ENCODE data around the gene EPS15. TPM values are rescaled to one million over a fixed set of nuclear protein-coding genes. Genes with fewer than 3 reads are reported as not detected.
"Not testable (repeated sequence)": the region's sequence is repeated elsewhere in the genome, so short reads cannot be mapped to it uniquely, and the experiment has no call there.

EPS15 gene
- total RNA-seq, 1 donor from 2014 or later: 40.5 TPM

DNA sequence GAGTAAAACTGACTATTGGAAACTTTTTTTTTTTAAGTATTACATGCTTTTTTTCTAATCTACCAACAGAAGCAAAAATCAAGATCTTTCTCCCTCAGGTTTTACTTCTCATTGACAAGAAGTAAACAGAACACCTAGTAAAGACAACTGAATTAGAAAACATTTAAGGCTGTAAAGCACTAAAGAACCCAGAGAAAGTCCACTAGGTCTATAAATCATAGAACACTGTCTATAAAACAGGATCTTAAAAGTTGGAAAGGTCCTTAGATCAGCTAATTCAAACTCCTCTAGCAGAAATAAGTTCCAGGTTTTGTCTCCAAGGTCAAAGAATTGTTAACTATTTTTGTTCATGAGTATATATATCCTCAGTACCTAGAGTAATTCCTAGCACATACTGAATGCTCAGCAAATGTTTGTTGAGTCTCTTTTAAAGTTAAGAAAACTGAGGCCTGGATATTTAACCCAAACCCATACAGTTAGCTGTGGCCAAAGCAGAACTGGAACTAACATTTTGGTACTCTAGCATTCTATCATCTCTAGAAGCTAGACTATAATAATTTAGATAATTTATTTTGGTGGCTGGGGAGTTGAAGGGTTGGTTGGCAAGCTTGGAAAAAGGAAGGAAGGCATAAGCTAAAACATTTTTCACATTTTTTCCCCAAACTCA, 3.0 kb downstream of the EPS15 start:
- DNase-seq (ENCODE audit: low read depth, low spot score): no peak

DNA sequence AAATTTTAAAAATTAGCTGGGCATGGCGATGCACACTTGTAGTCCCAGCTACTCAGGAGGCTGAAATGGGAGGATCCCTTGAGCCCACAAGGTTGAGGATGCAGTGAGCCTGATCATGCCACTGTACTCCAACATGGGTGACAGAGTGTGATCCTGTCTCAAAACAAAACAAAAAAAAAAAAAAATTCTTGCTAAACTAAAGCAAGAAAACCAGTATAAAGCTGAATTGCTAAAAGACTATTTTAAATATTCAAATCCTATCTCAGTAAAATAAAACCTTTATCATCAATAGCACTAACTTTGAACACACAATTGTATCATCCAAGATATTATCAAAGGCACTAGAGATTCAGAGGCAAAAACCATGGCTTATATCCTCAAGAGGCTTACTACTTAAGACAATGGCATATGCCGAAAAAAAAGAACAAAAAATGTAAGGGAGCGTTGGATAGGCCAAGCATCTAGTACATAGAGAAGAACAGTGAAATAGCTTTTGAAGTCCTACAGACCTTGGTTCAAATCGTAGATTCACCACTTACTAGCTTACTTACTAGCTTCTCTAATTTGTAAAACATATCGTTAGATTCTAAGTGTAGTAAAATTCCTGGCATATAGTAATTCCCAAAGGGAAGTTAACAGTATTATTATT, 3.6 kb downstream of the EPS15 start:
- DNase-seq (ENCODE audit: low read depth, low spot score): no peak

DNA sequence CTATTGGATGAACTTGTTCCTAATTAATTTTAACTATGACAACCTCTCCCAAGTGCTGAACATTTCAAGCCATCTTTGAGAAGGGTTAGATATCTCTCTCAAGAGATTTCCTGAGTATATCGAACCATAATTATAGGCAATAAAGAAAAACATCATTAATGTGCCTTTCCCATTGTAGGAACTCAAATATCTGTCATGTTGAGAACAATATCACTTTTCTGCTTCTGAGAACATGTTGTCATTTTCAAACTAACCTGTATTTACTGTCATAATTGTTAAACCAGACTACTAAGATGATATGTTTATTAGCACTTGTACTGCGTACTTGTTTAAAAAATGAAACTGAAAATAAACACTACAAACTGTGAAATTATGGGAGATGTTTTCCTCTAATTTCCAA, 4.3 kb downstream of the EPS15 start:
- no peak for DNase-seq (ENCODE audit: low read depth, low spot score)

DNA sequence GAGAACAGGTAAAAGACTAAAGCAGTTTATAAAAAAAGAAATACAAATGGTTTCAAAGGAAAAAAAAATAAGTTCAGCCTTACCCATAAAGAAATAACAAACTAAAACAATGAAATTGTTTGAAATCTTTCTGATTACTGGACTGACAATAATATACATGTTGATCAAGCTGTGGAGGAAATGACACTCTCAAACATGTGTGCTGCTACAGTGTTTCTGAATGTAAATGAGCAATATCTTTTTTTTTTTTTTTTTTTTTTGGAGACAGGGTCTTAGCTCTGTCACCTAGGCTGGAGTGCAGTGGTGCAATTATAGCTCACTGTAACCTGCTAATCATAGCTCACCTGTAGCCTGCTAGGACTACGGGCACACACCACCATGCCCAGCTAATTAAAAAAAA, 6.5 kb downstream of the EPS15 start:
- no peak for DNase-seq (ENCODE audit: low read depth, low spot score)

DNA sequence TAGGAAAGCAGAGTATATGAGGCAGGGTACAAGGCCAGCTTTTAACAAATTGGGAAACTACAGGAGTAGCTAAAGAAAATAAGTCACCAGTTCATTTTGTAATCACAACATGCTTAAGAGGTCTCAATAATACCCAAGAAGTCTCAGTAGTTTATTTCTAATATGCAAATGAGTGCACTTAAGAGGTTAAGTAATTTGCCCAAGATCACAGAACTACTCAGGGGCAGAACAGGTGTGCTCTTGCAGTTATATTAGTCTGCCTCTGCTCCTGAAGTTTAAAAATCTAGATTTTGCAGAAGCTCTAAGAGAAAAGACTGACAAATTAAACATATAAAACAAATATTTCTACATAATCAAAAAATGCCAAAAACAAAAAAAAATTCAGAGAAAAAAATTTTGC, 6.9 kb downstream of the EPS15 start:
- no peak for DNase-seq (ENCODE audit: low read depth, low spot score)

DNA sequence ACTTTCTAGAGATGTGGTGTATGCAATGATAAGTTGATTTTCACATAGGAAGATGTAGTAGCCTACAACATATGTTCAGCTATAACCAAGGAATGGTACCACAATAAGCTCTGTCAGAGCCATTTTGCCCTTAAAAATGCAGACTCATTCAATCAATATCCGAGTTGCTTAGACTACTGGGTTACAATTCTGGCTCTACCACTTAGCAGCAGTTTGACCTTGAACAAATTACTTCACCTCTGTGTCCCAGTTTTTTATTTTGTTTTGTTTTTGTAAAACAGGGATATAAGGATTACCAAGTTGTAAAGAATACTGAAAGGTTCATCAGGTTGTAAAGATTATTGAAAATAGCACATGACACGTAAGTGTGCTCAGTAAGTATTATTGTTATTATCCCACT, 9.3 kb downstream of the EPS15 start:
- DNase-seq (ENCODE audit: low read depth, low spot score): no peak

DNA sequence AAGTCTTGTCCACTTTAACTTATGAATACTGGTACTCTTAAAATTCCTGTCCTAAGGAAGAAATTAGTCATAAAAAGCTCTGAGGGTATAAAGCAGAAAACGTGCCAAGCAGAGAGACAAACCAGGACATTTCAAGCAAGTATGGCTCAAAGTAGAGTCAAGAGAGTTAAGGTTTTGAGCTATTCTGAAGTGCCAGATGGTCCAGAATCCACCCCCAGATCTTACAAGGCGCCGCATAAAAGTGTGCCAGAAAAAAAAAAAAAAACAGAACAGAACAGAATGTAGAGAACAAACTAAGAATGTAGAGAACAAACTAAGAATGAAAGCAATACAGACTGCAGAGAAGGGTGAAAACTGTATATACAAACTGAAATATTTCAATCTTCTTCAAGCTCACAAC, 12.5 kb downstream of the EPS15 start:
- DNase-seq (ENCODE audit: low read depth, low spot score): no peak

DNA sequence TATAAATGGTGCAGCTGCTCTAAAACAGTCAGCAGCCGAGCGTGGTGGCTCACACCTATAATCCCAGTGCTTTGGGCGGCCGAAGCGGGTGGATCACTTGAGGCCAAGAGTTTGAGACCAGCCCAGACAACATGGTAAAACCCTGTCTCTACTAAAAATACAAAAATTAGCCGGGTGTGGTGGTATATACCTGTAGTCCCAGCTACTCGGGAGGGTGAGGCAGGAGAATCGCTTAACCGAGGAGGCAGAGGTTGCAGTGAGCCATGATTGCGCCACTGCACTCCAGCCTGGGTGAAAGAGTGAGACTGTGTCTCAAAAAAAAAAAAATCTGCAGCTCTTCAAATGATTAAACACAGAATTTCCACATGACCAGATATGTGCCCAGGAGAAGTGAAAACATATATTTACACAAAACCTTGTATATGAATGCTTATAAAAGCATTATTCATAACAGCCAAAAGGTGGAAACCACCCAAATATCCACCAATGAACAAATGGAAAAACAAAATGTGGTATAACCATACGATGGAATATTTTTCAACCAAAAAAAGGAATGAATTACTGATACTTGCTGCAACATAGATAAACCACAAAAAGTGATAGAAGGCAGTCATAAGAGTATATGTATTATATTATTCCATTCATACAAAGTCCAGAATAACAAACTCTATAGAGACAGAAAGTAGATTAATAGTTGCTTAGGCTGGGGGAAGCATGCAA, 14.1 kb downstream of the EPS15 start:
- no peak for DNase-seq (ENCODE audit: low read depth, low spot score)

DNA sequence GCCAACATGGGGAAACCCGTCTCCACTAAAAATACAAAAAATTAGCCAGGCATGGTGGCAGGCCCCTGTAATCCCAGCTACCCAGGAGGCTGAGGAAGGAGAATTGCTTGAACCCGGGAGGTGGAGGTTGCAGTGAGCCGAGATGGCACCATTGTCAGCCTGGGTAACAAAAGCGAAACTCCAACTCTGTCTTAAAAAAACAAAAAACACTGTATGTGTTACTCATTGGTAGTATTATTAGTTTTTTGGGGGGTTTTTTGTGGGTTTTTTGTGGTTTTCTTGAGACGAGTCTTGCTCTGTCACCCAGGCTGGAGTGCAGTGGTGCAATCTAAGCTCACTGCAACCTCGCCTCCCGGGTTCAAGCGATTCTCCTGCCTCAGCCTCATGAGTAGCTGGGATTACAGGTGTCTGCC, 17.8 kb downstream of the EPS15 start:
- DNase-seq (ENCODE audit: low read depth, low spot score): not testable (repeated sequence)

DNA sequence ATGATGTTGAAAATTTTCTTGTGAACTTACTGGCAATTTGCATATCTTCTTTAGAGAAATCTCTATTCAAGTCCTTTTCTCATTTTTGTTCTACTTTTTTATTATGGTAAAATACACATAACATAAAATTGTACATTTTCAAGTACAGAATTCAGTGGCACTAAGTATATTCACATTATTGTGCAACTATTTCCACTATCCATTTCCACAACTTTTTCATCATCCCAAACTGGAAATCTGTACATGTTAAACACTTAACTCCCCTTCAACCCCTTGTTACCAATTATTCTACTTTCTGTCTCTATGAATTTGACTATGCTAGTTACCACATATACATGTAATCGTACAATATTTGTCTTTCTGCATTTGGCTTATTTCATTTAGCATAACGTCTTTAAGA, 19.4 kb downstream of the EPS15 start:
- no peak for DNase-seq (ENCODE audit: low read depth, low spot score)

DNA sequence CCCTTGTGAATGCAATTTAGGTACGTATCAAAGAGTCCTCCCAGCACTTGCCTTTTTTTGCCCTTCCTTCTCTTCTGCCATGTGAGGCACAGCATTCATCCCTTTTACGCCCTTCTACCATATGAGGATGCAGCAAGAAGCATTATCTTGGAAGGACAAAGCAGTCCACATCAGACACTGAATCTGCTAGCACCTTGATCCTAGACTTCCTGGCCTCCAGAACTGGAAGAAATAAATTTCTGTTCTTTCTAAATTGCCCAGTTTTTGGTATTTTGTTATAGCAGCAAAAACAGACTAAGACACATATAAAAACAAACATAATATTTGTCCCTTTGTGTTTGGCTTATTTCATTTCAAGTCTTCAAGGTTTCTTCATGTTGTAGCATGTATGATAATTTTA, 20.1 kb downstream of the EPS15 start:
- DNase-seq (ENCODE audit: low read depth, low spot score): no peak

DNA sequence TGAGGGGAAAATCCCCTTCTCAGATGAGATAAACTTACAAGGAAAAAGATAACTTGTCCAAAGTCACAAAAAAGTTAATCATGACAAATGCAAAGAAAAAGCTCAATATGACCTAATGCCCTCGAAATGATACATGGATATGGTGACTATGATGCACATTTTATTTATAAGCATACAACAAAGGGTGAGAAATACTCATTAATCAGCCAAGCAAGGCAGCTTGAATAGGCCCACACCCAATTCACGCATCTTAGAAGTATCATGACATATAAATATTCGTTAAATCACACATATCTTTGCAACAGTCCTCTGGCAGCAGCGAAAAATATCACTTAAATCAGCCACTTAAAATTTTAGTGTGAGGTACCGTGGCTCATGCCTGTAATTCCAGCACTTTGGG, 21.7 kb downstream of the EPS15 start:
- DNase-seq (ENCODE audit: low read depth, low spot score): no peak

DNA sequence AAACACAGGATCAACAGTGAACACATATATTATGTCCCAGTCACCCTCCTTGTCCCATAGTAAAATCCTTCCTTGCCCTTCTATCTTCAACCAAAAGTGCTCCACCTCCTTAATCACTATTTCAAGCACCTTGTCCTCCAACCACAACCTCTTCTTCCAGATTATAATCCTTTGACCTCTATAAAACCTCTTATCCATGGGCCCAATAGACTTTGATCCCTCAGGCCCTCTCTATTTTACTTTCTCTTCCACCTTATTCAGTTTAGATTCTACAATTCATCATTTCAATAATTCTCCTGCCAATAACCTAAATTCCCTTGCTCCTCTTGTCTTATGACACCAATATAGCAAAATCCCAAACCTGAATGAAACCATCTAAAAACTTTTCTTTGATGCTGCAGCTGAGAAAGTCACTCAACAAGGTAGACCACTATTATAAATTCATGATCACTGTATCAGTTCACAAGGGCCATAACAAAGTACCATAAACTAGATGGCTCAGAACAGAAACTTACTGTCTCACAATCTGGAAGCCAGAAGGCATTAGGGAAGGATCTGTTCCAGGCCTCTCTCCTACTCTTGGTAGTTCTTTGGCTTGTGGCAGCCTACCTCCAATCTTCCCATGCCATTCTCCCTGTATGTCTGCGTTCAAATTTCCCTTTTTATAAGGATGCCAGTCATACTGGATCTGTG, 24.8 kb downstream of the EPS15 start:
- DNase-seq (ENCODE audit: low read depth, low spot score): no peak

DNA sequence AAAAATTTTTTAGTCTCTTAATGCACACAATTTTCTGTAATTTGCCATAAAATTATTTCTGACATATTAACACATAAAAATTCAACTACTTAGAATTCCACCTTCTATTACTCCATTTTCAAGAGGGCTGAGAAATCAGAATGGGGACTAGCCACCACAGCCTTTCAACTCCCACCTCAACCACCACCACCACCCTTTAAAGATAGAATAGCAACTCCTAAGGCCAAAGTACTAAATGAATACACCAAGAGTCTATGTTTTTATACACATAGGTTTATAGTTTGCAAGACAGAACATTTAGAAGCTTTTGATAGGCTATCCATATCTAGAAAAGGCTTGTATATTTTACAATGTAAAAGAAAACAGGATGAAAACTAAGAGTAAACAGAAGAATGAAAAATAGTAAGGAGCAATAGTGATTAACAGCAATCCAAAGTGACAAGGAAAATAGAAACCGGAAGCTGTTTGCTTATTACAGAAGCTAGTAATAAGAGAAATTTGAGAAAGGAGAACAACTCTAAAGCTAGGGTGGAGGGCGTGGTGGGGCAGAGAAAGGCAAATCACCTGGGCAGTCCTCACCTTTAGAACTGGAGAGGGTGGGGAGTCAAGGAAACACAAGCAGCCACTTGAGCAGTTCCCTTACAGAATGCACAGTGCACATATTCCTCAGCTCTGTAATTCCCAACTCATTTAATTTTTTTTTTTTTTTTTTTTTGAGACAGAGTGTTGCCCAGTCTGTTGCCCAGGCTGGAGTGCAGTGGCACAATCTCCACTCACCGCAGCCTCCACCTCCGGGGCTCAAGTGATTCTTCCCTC, 27.7 kb downstream of the EPS15 start:
- DNase-seq (ENCODE audit: low read depth, low spot score): no peak

DNA sequence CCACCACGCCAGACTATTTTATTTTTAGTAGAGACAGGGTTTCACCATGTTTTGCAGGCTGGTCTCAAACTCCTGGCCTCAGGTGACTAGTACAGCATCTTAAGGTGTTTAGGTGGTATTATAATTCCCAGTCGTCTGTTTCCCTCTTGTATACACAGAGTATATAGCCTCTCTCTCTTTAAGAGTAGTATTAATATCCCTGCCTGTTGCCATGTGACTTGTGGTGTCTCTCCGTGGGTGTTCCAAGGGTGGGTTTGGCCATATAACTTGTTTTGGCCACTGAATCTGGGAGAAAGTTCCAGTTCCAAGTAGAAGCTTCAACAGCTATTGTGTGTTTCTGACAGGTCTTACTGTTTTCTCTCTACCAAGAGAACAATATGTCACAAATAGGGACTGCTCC, 29.6 kb downstream of the EPS15 start:
- DNase-seq (ENCODE audit: low read depth, low spot score): no peak

DNA sequence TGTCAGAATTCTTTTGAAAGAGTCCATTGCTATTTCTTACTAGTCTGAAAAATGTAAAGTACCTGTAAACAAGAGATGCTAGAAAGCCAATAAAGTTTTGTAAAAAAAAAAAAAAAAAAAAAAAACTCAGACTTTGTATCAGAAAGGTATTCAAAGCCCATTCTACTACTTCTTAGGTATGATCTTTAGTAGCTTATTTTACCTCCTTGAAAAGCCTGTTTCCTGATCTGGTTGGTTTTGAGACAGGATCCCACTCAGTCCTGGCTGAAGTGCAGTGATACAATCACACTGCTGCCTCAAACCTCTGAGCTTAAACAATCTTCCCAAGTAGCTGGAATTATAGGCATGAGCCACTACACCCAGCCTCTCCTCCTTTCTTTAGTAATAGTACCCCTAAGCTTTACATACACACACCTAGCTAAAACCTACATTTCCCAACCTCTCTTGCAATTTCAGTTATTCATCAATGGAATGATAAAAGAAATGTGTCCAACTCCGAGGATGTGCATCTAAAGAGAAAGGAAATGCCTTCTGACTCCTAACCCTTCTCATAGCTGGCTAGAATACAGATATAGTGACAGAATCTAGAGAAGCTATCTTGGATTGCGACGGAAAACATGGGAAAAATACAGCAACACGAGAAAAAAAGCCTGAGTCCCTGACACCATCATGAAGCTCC, 30.6 kb downstream of the EPS15 start:
- no peak for DNase-seq (ENCODE audit: low read depth, low spot score)

DNA sequence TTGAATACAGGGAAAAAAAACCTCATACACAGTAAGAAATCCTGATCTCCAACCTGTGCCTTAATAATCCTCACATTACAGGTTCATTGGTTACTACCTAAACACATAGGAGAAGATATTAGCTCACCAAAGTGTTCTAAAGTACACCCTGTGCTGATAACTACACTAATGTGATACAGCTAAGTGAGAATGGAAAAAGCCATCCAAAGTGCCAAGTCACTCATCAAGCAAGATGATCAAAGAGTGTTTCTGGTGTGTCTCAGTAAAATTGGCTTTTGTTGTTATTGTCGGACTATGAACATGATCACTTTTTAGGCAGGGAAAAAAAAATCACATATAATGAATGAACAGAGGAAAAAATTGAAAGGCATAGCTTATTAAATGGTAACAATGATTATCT, 31.4 kb downstream of the EPS15 start:
- DNase-seq (ENCODE audit: low read depth, low spot score): no peak

DNA sequence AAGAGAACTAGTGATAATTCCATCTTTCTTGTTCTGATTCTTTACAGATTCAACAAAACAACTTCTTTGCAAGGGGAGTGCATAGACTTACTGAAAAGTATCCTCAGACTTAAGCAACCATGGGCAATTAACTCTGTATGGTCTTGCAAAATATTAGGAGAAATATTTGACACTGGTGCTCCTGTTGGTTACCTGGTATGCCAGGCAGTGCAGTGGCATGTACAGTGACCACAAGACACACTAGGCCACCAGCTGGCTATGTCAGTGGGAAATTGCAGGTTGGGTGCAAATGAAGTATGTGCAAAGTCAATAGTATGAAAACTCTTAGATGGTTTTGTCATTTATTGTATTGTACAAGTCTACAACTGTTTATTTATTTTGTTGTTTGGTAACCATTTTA, 34.5 kb downstream of the EPS15 start:
- DNase-seq (ENCODE audit: low read depth, low spot score): no peak

DNA sequence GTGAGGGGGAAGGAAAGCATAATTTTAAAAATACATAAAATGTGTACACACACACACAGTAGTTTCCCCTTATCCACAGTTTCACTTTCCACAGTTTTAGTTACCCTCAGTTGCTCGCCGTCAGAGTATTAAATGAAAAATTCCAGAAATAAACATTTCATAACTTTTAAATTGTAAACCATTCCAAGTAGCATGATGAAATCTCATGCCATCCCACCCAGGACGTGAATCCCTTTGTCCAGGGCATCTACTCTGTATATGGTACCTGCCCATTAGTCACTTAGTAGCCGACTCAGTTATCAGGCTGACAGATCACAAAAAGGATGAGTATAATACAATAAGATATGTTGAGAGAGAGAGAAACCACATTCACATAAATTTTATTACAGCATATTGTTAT, 36.2 kb downstream of the EPS15 start:
- DNase-seq (ENCODE audit: low read depth, low spot score): no peak

DNA sequence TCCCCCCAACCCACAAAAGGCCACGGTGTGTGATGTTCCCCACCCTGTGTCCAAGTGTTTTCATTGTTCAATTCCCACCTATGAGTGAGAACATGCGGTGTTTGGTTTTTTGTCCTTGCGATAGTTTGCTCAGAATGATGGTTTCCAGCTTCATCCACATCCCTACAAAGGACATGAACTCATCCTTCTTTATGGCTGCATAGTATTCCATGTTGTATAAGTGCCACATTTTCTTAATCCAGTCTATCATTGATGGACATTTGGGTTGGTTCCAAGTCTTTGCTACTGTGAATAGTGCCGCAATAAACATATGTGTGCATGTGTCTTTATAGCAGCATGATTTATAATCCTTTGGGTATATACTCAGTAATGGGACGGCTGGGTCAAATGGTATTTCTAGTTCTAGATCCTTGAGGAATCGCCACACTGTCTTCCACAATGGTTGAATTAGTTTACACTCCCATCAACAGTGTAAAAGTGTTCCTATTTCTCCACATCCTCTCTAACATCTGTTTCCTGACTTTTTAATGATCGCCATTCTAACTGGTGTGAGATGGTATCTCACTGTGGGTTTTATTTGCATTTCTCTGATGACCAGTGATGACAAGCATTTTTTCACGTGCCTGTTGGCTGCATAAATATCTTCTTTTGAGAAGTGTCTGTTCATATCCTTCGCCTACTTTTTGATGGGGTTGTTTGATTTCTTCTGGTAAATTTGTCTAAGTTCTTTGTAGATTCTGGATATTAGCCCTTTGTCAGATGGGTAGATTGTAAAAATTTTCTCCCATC, 44.0 kb downstream of the EPS15 start:
- not testable (repeated sequence) for DNase-seq (ENCODE audit: low read depth, low spot score)

Measured in pulmonary artery endothelial cell (primary cell).